Esophagus (tissue), 2 donors: ENCODE data around the gene ZNF416. TPM values are rescaled to one million over a fixed set of nuclear protein-coding genes. Genes with fewer than 3 reads are reported as not detected.

Experiments used
- H3K27ac ChIP-seq, 2 donors: one replicate each; pipeline ENCODE4 v1.5.1; 2013; ENCODE audit warnings: low read depth in 2 of 2, mild to moderate bottlenecking in 2 of 2, inconsistent platforms in 1 of 2, low read length in 1 of 2, moderate library complexity in 1 of 2
- H3K27me3 ChIP-seq, 2 donors: one replicate each; pipeline ENCODE4 v1.6.1; 2013; ENCODE audit warnings: low read length in 2 of 2, control low read depth in 1 of 2, mild to moderate bottlenecking in 1 of 2; ENCODE audit not compliant: insufficient read depth in 2 of 2, control insufficient read depth in 1 of 2
- H3K36me3 ChIP-seq, 2 donors: one replicate each; pipeline ENCODE4 v1.6.1; 2013; ENCODE audit warnings: low read length in 1 of 2; ENCODE audit not compliant: control insufficient read depth in 2 of 2, insufficient read depth in 2 of 2
- H3K4me1 ChIP-seq, 2 donors: one replicate each; pipeline ENCODE4 v1.6.1; 2013; ENCODE audit warnings: low read length in 1 of 2; ENCODE audit not compliant: control insufficient read depth in 2 of 2, insufficient read depth in 2 of 2
- H3K4me3 ChIP-seq, 2 donors: one replicate each; pipeline ENCODE4 v1.5.1; 2013; ENCODE audit warnings: low read length in 2 of 2, mild to moderate bottlenecking in 2 of 2, low read depth in 1 of 2, moderate library complexity in 1 of 2
- H3K9me3 ChIP-seq, 2 donors: one replicate each; pipeline ENCODE4 v1.6.1; 2013; ENCODE audit warnings: mild to moderate bottlenecking in 2 of 2, low read depth in 1 of 2, low read length in 1 of 2, moderate library complexity in 1 of 2; ENCODE audit not compliant: control insufficient read depth in 2 of 2, insufficient read depth in 1 of 2
- WGBS, 2 donors: extraction: QIAGEN DNeasy Blood & Tissue Kit; methylation state at CpG; one replicate each; pipeline ENCODE4 v1.1.7; 2013; 5-methylcytosine and 5-hydroxymethylcytosine counted together
- polyA plus RNA-seq, 2 donors: library from polyadenylated mRNA; stranded (reverse); fragments of 200-250 nt; gene quantifications; one replicate each; pipeline ENCODE4 v1.2.3, GENCODE V29; 2013
- donor health status: healthy with polysubstance abuse.
- donor health status: Bipolar disorder and iron deficiency.

Gene ZNF416
- polyA plus RNA-seq = 1 to 10 TPM; 2.3 to 3.7 TPM

GRCh38 chr19:57578487-57579205, at the start of gene ZNF416:
Gene ZNF416 (minus strand): TSS chr19:57578911. CDS start chr19:57578704, 207 bp downstream.
- H3K27me3 ChIP-seq = no peaks in the 10 kb centered on the region
- H3K27ac ChIP-seq = peak within 1 kb of the TSS; percentile 69 to 90
- peaks cover 22 to 26% of the 10 kb centered on the region in 2 donors for H3K36me3 ChIP-seq
- peak within 1 kb of the TSS; percentile 77 to 89 for H3K4me3 ChIP-seq
- peaks cover 23 to 44% of the 10 kb centered on the region in 2 donors for H3K9me3 ChIP-seq
- 0 to 1% methylated on average over 52 to 62 of the region's 62 CpGs for WGBS, 2 donors
- peaks cover 7 to 10% of the 10 kb centered on the region in 2 donors for H3K4me1 ChIP-seq

GRCh38 chr19:57623091-57623490, 44.4 kb upstream of the ZNF416 start:
- no peaks in the 10 kb centered on the region for H3K4me1 ChIP-seq
- peaks cover 40 to 48% of the 10 kb centered on the region in 2 donors for H3K9me3 ChIP-seq
- H3K36me3 ChIP-seq = peaks cover 36 to 38% of the 10 kb centered on the region in 2 donors
- H3K27ac ChIP-seq = no peak overlapping the region
- no peaks in the 10 kb centered on the region for H3K27me3 ChIP-seq
- no peak overlapping the region for H3K4me3 ChIP-seq

- 98 to 100% methylated on average over 10 of the region's 10 CpGs for WGBS, 2 donors
- H3K4me3 ChIP-seq = no peak overlapping the region
Measured at GRCh38 chr19:57620673-57621348, 42.1 kb upstream of the ZNF416 start.

GRCh38 chr19:57615346-57615745, 36.6 kb upstream of the ZNF416 start:
- peaks cover 0 to 4% of the 10 kb centered on the region in 2 donors for H3K4me1 ChIP-seq
- 98 to 100% methylated on average over 3 of the region's 3 CpGs for WGBS, 2 donors
- H3K36me3 ChIP-seq = peaks cover 35 to 37% of the 10 kb centered on the region in 2 donors
- no peak overlapping the region for H3K27ac ChIP-seq
- H3K9me3 ChIP-seq = peaks cover 34 to 57% of the 10 kb centered on the region in 2 donors
- peak overlapping the region in 1 of 2 donors; percentile 93 for H3K4me3 ChIP-seq
- no peaks in the 10 kb centered on the region for H3K27me3 ChIP-seq

More at GRCh38 chr19:57620673-57621348, 42.1 kb upstream of the ZNF416 start:
- Histone ChIP-seq H3K27me3 (no peaks in the 10 kb centered on the region), H3K9me3 (peaks cover 54 to 67% of the 10 kb centered on the region in 2 donors), H3K36me3 (peaks cover 49 to 53% of the 10 kb centered on the region in 2 donors), H3K4me1 (peaks cover 0 to 2% of the 10 kb centered on the region in 2 donors), H3K27ac (no peak overlapping the region)

GRCh38 chr19:57613941-57614743, 35.4 kb upstream of the ZNF416 start, which contains the start of gene ZNF134:
Gene ZNF134 (plus strand): TSS chr19:57614242. CDS start chr19:57619469, 5,227 bp downstream.
- Histone ChIP-seq H3K4me1 (peaks cover 0 to 4% of the 10 kb centered on the region in 2 donors), H3K4me3 (peak within 1 kb of the TSS; percentile 93 to 95), H3K27me3 (no peaks in the 10 kb centered on the region), H3K36me3 (peaks cover 23 to 25% of the 10 kb centered on the region in 2 donors), H3K9me3 (peaks cover 25 to 45% of the 10 kb centered on the region in 2 donors), H3K27ac (peak within 1 kb of the TSS; percentile 32 to 86)
- 2% methylated on average over 63 to 64 of the region's 64 CpGs for WGBS, 2 donors

GRCh38 chr19:57611113-57611512, 32.4 kb upstream of the ZNF416 start:
- 87 to 91% methylated on average over 4 of the region's 4 CpGs for WGBS, 2 donors
- Histone ChIP-seq H3K27ac (no peak overlapping the region), H3K4me3 (no peak overlapping the region), H3K4me1 (peaks cover 0 to 4% of the 10 kb centered on the region in 2 donors), H3K27me3 (no peaks in the 10 kb centered on the region), H3K9me3 (peaks cover 8 to 35% of the 10 kb centered on the region in 2 donors), H3K36me3 (peaks cover 0 to 6% of the 10 kb centered on the region in 2 donors)

GRCh38 chr19:57606931-57607330, 28.2 kb upstream of the ZNF416 start:
- 97 to 98% methylated on average over 5 of the region's 5 CpGs for WGBS, 2 donors
- peaks cover 9 to 21% of the 10 kb centered on the region in 2 donors for H3K36me3 ChIP-seq
- peaks cover 21 to 41% of the 10 kb centered on the region in 2 donors for H3K9me3 ChIP-seq

GRCh38 chr19:57599761-57600383, 21.2 kb upstream of the ZNF416 start, which contains the start of gene ZNF530:
Gene ZNF530 (plus strand): TSS chr19:57599885. CDS start chr19:57604346, 4,461 bp downstream.
- peaks cover 0 to 7% of the 10 kb centered on the region in 2 donors for H3K36me3 ChIP-seq
- WGBS, 2 donors = 1% methylated on average over 42 to 53 of the region's 53 CpGs
- H3K27ac ChIP-seq = peak within 1 kb of the TSS in 1 of 2 donors; percentile 57
- peaks cover 8 to 15% of the 10 kb centered on the region in 2 donors for H3K9me3 ChIP-seq
- peak within 1 kb of the TSS; percentile 87 to 93 for H3K4me3 ChIP-seq
- no peaks in the 10 kb centered on the region for H3K27me3 ChIP-seq
- H3K4me1 ChIP-seq = peaks cover 4 to 6% of the 10 kb centered on the region in 2 donors

More at GRCh38 chr19:57606931-57607330, 28.2 kb upstream of the ZNF416 start:
- no peaks in the 10 kb centered on the region for H3K27me3 ChIP-seq
- no peaks in the 10 kb centered on the region for H3K4me1 ChIP-seq
- H3K27ac ChIP-seq = no peak overlapping the region
- H3K4me3 ChIP-seq = no peak overlapping the region
